ENCODE measurements around the gene POLL. TPM values are rescaled to one million over a fixed set of nuclear protein-coding genes. Genes with fewer than 3 reads are reported as not detected.
A peak's percentile ranks its signal among the peaks of the same experiment; 100 is the strongest.

Gene POLL
- total and polyA plus RNA-seq, 5 donors, result 13.9 to 27.4 (median 18.8) TPM

GRCh38 chr10:101558671-101559595, 29.1 kb downstream of the POLL start:
- DNase-seq (no peak), ATAC-seq (no peak)
- Histone ChIP-seq H3K9me3 (ENCODE audit: control insufficient read depth, low read length) (no peaks in the 10 kb centered on the region), H3K27me3 (ENCODE audit: control insufficient read depth, insufficient read depth) (no peaks in the 10 kb centered on the region), H3K27ac (ENCODE audit: low read length) (no peak overlapping the region), H3K4me3 (ENCODE audit: low read length) (no peak overlapping the region), H3K4me1 (ENCODE audit: control insufficient read depth, insufficient read depth, low read length) (no peaks in the 10 kb centered on the region)
- WGBS, result 70% methylated on average over 18 of the region's 18 CpGs
- intact Hi-C loops (cut with DNase I), result no loop called here

DNA sequence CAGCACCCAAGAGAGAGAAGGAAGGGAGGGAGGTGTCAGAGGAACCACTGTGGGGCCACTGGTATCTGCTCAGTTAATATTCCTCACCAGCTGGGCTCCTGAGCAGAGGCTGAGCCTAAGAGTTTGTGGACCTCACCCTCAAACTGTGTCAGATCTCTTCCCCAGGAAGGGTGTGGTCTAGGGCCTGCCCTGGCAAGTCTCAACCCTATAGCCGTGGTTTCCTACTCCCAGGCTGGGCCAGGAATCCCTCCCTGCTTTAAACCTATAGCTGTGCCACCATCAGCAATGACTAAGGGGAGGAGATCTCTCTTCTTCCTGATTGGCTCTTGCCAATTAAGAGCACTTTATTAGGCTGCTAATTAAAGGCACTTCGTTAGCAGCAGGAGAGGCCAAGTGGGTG, 29.9 kb downstream of the POLL start:
- H3K27ac ChIP-seq (ENCODE audit: low read length), result no peak overlapping the region
- H3K4me1 ChIP-seq (ENCODE audit: control insufficient read depth, insufficient read depth, low read length), result no peaks in the 10 kb centered on the region
- DNase-seq, result no peak
- peak in 1 of 2 donors; percentile 18 for ATAC-seq
- no peaks in the 10 kb centered on the region for H3K9me3 ChIP-seq (ENCODE audit: control insufficient read depth, low read length)
- WGBS, result 47% methylated on average over 2 of the region's 2 CpGs
- no peak overlapping the region for H3K4me3 ChIP-seq (ENCODE audit: low read length)
- intact Hi-C loops (cut with DNase I), result no loop called here
- no peaks in the 10 kb centered on the region for H3K27me3 ChIP-seq (ENCODE audit: control insufficient read depth, insufficient read depth)

DNA sequence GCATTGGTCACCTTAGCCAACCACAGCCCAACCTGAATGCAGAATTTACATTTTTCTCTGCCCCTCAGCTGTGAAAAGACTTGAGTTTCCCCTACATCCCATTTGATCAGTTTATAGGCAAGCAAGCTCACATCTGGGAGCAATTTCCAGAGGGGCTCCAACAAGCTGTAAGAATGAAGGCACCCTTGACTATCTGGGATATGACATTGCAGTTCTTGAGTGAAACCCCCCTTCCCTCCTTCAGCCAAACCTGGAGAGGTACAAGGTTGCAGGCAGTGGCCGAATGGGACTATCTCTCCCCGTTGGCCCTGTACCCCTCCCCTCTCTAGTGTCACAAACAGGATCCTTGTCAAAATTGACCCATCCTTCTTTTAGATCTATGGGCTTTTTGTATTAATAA, 30.5 kb downstream of the POLL start:
- 90% methylated on average over 2 of the region's 2 CpGs for WGBS

DNA sequence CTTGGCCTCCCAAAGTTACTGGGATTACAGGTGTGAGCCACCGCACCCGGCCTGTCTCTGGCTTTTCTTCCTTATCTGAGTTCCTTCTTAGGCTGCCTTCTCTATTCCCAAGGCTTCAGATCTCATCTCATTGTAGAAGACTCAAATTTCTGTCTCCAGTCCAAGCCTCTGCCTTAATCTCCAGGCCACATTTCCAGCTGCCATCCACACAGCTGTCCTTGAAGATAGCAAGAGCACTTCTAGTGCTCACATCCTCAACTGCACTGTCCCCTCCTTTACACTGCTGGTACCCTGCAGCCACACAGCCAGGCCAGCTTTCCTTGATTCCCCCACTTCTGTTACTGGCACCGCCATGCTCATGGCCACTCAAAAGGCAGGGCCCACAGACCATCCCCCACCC, 35.6 kb downstream of the POLL start:
- ATAC-seq (no peak), DNase-seq (no peak)
- H3K9me3 ChIP-seq (ENCODE audit: control insufficient read depth, low read length), result no peaks in the 10 kb centered on the region
- WGBS, result 96% methylated on average over 3 of the region's 3 CpGs
- peaks cover 3% of the 10 kb centered on the region for H3K4me1 ChIP-seq (ENCODE audit: control insufficient read depth, insufficient read depth, low read length)
- H3K27me3 ChIP-seq (ENCODE audit: control insufficient read depth, insufficient read depth), result no peaks in the 10 kb centered on the region
- intact Hi-C loops (cut with DNase I), result no loop called here
- no peak overlapping the region for H3K27ac ChIP-seq (ENCODE audit: low read length)
- H3K4me3 ChIP-seq (ENCODE audit: low read length), result no peak overlapping the region

More for the DNA sequence above, 30.5 kb downstream of the POLL start:
- no peaks in the 10 kb centered on the region for H3K27me3 ChIP-seq (ENCODE audit: control insufficient read depth, insufficient read depth)
- no peaks in the 10 kb centered on the region for H3K9me3 ChIP-seq (ENCODE audit: control insufficient read depth, low read length)
- DNase-seq (no peak), ATAC-seq (no peak)
- intact Hi-C loops (cut with DNase I), result no loop called here
- no peaks in the 10 kb centered on the region for H3K4me1 ChIP-seq (ENCODE audit: control insufficient read depth, insufficient read depth, low read length)
- no peak overlapping the region for H3K4me3 ChIP-seq (ENCODE audit: low read length)
- H3K27ac ChIP-seq (ENCODE audit: low read length), result no peak overlapping the region

GRCh38 chr10:101550965-101551364, 37.1 kb downstream of the POLL start:
- Histone ChIP-seq H3K27me3 (ENCODE audit: control insufficient read depth, insufficient read depth) (no peaks in the 10 kb centered on the region), H3K27ac (ENCODE audit: low read length) (no peak overlapping the region), H3K9me3 (ENCODE audit: control insufficient read depth, low read length) (no peaks in the 10 kb centered on the region), H3K4me1 (ENCODE audit: control insufficient read depth, insufficient read depth, low read length) (peaks cover 3% of the 10 kb centered on the region), H3K4me3 (ENCODE audit: low read length) (no peak overlapping the region)
- no peak for DNase-seq
- no peak for ATAC-seq
- intact Hi-C loops (cut with DNase I), result no loop called here
- 90% methylated on average over 2 of the region's 2 CpGs for WGBS

DNA sequence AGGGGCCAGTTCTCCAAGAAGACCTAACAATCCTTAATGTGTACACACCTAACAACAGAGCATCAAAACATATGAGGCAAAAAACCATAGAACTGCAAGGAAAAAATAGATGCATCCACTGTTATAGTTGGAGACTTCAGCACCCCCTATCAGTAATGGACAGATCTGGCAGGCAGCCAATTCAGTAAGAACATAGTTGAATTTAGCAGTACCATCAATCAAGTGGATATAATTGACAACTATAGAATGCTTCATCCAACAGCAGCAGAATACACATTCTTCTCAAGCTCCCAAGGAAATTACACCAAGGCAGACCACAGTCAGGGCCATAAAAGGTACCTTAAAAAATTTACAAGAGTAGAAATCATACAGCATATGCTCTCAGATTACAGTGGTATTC, 42.2 kb downstream of the POLL start:
- DNase-seq (no peak), ATAC-seq (no peak)
- intact Hi-C loops (cut with DNase I), result no loop called here
- Histone ChIP-seq H3K27ac (ENCODE audit: low read length) (no peak overlapping the region), H3K27me3 (ENCODE audit: control insufficient read depth, insufficient read depth) (no peaks in the 10 kb centered on the region), H3K4me1 (ENCODE audit: control insufficient read depth, insufficient read depth, low read length) (peaks cover 3% of the 10 kb centered on the region), H3K9me3 (ENCODE audit: control insufficient read depth, low read length) (no peaks in the 10 kb centered on the region), H3K4me3 (ENCODE audit: low read length) (no peak overlapping the region)

DNA sequence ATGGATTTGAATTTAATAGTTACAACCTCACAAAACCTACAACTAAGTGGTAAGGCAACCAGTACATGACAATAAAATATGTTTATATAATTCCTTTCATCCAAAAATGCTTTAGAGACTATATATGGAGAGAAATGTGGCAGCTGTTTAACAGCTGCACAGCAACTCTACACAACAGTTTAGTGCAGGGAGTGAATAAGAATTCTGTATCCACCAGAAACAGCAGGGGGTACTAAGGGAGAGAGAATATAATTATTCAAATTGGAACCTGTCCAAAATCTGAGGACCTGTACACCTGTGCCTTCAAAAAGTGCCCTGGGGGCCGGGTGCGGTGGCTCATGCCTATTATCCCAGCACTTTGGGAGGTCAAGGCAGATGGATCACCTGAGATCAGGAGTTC, 49.6 kb downstream of the POLL start:
- intact Hi-C loops (cut with DNase I), result no loop called here
- DNase-seq (no peak), ATAC-seq (no peak)
- H3K27me3 ChIP-seq (ENCODE audit: control insufficient read depth, insufficient read depth), result no peaks in the 10 kb centered on the region
- no peaks in the 10 kb centered on the region for H3K9me3 ChIP-seq (ENCODE audit: control insufficient read depth, low read length)
- no peak overlapping the region for H3K27ac ChIP-seq (ENCODE audit: low read length)
- no peak overlapping the region for H3K4me3 ChIP-seq (ENCODE audit: low read length)
- H3K4me1 ChIP-seq (ENCODE audit: control insufficient read depth, insufficient read depth, low read length), result no peaks in the 10 kb centered on the region
- WGBS, result 94% methylated on average over 2 of the region's 2 CpGs

DNA sequence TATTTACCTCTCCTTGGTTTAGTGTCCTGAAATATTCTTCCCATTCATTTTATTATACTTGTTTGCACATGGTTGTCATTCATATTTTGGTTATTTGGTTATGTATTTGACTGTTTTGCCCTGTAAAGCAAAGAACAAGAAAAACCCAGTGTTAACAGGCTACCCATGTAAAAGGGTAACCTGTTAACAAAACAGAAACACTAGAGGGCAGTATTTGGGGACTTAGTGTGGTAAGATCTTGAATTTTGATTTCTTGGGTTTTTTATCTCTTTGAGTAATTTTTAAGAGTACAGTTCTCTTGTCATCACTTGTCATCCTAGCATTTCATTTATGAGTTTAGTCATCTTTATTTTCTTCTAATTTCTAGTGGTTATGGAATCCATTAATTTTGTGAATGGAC, 51.3 kb downstream of the POLL start:
- H3K4me1 ChIP-seq (ENCODE audit: control insufficient read depth, insufficient read depth, low read length), result no peaks in the 10 kb centered on the region
- no peak overlapping the region for H3K4me3 ChIP-seq (ENCODE audit: low read length)
- ATAC-seq (no peak), DNase-seq (no peak)
- H3K27me3 ChIP-seq (ENCODE audit: control insufficient read depth, insufficient read depth), result no peaks in the 10 kb centered on the region
- H3K27ac ChIP-seq (ENCODE audit: low read length), result no peak overlapping the region
- intact Hi-C loops (cut with DNase I), result no loop called here
- no peaks in the 10 kb centered on the region for H3K9me3 ChIP-seq (ENCODE audit: control insufficient read depth, low read length)

DNA sequence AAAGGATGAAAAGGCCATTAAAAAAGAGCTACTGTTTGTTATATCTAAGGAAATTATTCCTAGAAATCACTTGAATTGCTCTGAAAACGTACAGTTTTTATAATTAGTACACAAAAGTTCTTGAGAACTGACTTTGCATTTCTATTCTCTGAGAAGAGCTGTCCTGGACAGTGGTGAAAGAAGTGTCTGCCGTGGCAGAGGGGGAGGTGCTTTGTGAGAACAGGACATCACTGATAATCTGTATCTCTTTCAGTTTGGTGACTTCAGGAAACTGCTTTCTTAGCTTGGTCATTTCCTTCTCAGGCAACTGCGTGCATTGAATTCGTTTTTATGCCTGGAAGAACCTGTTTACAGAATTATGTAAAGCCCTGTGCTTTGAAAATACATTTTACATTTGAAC, 52.1 kb downstream of the POLL start:
- H3K4me1 ChIP-seq (ENCODE audit: control insufficient read depth, insufficient read depth, low read length), result no peaks in the 10 kb centered on the region
- peak in 1 of 3 donors; percentile 51 for DNase-seq
- no peak overlapping the region for H3K4me3 ChIP-seq (ENCODE audit: low read length)
- 43% methylated on average over 4 of the region's 4 CpGs for WGBS
- no peaks in the 10 kb centered on the region for H3K9me3 ChIP-seq (ENCODE audit: control insufficient read depth, low read length)
- H3K27ac ChIP-seq (ENCODE audit: low read length), result no peak overlapping the region
- no peaks in the 10 kb centered on the region for H3K27me3 ChIP-seq (ENCODE audit: control insufficient read depth, insufficient read depth)
- peak; percentile 56 to 64 for ATAC-seq
- intact Hi-C loops (cut with DNase I), result no loop called here

DNA sequence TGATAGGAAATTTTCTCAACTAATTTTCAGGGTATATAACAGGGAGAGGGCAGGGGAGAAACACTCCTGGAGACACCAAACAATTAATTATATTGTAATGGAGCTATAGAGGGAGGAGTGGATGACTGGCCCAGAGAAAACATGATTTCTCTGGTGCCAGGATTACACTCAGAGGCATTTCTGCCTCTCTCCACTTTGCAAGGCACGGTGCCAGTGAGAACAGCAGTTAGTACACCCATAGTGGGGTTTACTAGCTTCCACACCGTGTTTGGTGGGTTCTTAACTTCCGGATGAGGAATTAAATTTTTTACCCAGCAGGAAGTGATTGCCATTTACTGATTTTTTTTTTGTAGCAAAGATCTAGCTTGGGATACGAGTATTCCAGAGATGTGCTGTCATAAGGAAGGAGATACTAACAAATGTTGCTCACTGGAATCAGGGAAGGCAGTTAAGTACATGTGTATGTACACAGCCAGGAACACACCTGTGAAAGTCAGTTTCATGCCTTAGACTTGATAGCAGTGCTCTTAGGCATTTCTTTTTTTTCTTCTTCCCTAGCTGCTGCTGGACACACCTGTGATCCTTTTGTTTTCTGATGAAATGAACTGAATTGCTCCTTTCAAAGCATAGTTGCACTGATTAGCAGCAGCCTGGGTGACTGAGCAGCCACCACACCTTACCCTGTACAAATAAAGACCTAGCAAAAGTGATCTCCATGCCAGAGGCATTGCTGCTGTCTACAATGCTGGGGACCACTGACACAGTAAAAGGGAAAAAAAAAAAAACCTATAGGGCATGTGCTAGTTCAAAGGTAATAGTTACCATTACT, 58.1 kb downstream of the POLL start:
- 73% methylated on average over 4 of the region's 4 CpGs for WGBS
- no peak overlapping the region for H3K4me3 ChIP-seq (ENCODE audit: low read length)
- H3K27me3 ChIP-seq (ENCODE audit: control insufficient read depth, insufficient read depth), result no peaks in the 10 kb centered on the region
- no peak overlapping the region for H3K27ac ChIP-seq (ENCODE audit: low read length)
- no peak for ATAC-seq
- H3K9me3 ChIP-seq (ENCODE audit: control insufficient read depth, low read length), result no peaks in the 10 kb centered on the region
- intact Hi-C loops (cut with DNase I), result no loop called here
- DNase-seq, result no peak
- H3K4me1 ChIP-seq (ENCODE audit: control insufficient read depth, insufficient read depth, low read length), result no peaks in the 10 kb centered on the region

DNA sequence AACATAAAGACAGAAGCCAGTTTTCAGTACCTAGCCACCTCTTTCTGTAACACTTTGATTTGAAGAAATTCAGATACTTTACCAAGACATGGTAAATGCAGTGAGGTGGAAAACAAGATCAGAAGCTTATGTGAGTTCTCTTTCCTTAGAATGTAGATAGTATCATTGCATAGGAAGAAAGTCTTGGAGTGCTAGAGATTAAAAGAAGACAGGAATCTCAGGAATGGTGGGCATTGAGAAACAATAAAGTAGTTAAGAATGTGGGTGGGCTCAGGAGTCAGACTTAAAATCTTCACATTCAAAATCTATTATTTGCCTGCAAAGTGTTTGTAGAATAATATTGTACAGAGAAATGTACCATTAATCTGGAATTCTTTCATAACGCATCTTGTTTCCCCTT, 58.9 kb downstream of the POLL start:
- ATAC-seq, result no peak

More for the DNA sequence above, 58.9 kb downstream of the POLL start:
- WGBS, result 81% methylated on average over 1 of the region's 1 CpG
- no peaks in the 10 kb centered on the region for H3K9me3 ChIP-seq (ENCODE audit: control insufficient read depth, low read length)
- no peak for DNase-seq
- H3K4me3 ChIP-seq (ENCODE audit: low read length), result no peak overlapping the region
- intact Hi-C loops (cut with DNase I), result no loop called here
- no peaks in the 10 kb centered on the region for H3K4me1 ChIP-seq (ENCODE audit: control insufficient read depth, insufficient read depth, low read length)
- H3K27me3 ChIP-seq (ENCODE audit: control insufficient read depth, insufficient read depth), result no peaks in the 10 kb centered on the region
- no peak overlapping the region for H3K27ac ChIP-seq (ENCODE audit: low read length)
